AG08396 (cell line): ENCODE results near the gene CASS4.

Source experiments
- DNase-seq: peaks from one replicate; pipeline ENCODE4 v3.0.0; 2012; ENCODE audit warnings: low spot score, mixed read lengths

Gene CASS4

GRCh38 chr20:56424931-56425330 is 12.9 kb downstream of the CASS4 start:
- DNase-seq: no peak

- no peak for DNase-seq
These were observed 14.0 kb downstream of the CASS4 start for GRCh38 chr20:56426026-56426425.

- DNase-seq: no peak
These were observed 14.9 kb downstream of the CASS4 start for GRCh38 chr20:56426926-56427325.

- no peak for DNase-seq
These were observed 15.7 kb downstream of the CASS4 start for GRCh38 chr20:56427797-56428196.

GRCh38 chr20:56428410-56428809 is 16.4 kb downstream of the CASS4 start:
- DNase-seq: no peak

- DNase-seq: no peak
These were observed 16.8 kb downstream of the CASS4 start for GRCh38 chr20:56428881-56429280.

GRCh38 chr20:56429502-56429901 is 17.4 kb downstream of the CASS4 start:
- peak; percentile 57 for DNase-seq

GRCh38 chr20:56429941-56430340 is 17.9 kb downstream of the CASS4 start:
- DNase-seq: no peak

- DNase-seq: peak; percentile 36
These were observed 18.4 kb downstream of the CASS4 start for GRCh38 chr20:56430461-56430860.

GRCh38 chr20:56430957-56431356 is 18.9 kb downstream of the CASS4 start:
- no peak for DNase-seq

GRCh38 chr20:56431471-56431870 is 19.4 kb downstream of the CASS4 start:
- DNase-seq: no peak

- DNase-seq: peak; percentile 29
These were observed 21.3 kb downstream of the CASS4 start for GRCh38 chr20:56433221-56433879.

- peak; percentile 58 for DNase-seq
These were observed 21.8 kb downstream of the CASS4 start for GRCh38 chr20:56433880-56434255.

- no peak for DNase-seq
These were observed 25.3 kb downstream of the CASS4 start for GRCh38 chr20:56437196-56437960.

GRCh38 chr20:56438284-56438683 is 26.2 kb downstream of the CASS4 start:
- no peak for DNase-seq

- peak; percentile 90 for DNase-seq
These were observed 27.8 kb downstream of the CASS4 start for GRCh38 chr20:56439771-56440291.

GRCh38 chr20:56440346-56441007 is 28.4 kb downstream of the CASS4 start:
- no peak for DNase-seq

- DNase-seq: no peak
These were observed 30.6 kb downstream of the CASS4 start for GRCh38 chr20:56442389-56443365.

GRCh38 chr20:56443654-56444540 is 31.8 kb downstream of the CASS4 start:
- peak; percentile 26 for DNase-seq

GRCh38 chr20:56445130-56445529 is 33.1 kb downstream of the CASS4 start:
- DNase-seq: no peak

- DNase-seq: no peak
These were observed 33.5 kb downstream of the CASS4 start for GRCh38 chr20:56445540-56445939.
